H9 (cell line): ENCODE data around the gene NUDT22. TPM values are rescaled to one million over a fixed set of nuclear protein-coding genes. Genes with fewer than 3 reads are reported as not detected.

Experiments
- DNase-seq: peaks from one replicate; pipeline ENCODE4 v3.0.0-alpha.2; 2017
- H2AFZ ChIP-seq: one replicate; pipeline ENCODE4 v1.6.1; 2013; ENCODE audit warnings: mild to moderate bottlenecking, low read length, control low read depth, moderate library complexity
- H2AK5ac ChIP-seq: 2 replicates; pipeline ENCODE4 v1.6.1; 2013; ENCODE audit warnings: low read length, control low read depth, mixed read lengths; ENCODE audit not compliant: insufficient read length
- H2BK120ac ChIP-seq: one replicate; pipeline ENCODE4 v1.6.1; 2013; ENCODE audit warnings: low read depth, mild to moderate bottlenecking, low read length, control low read depth, inconsistent platforms; ENCODE audit not compliant: poor library complexity, severe bottlenecking
- H2BK12ac ChIP-seq: 2 replicates; pipeline ENCODE4 v1.6.1; 2013; ENCODE audit warnings: low read length, control low read depth, mixed read lengths, low read depth; ENCODE audit not compliant: insufficient read length
- H2BK15ac ChIP-seq: 2 replicates; pipeline ENCODE4 v1.6.1; 2013; ENCODE audit warnings: low read depth, low read length, control low read depth
- H2BK20ac ChIP-seq: one replicate; pipeline ENCODE4 v1.6.1; 2013; ENCODE audit warnings: low read depth, mild to moderate bottlenecking, low read length, control low read depth, inconsistent platforms; ENCODE audit not compliant: poor library complexity, severe bottlenecking
- H2BK5ac ChIP-seq: 2 replicates; pipeline ENCODE4 v1.6.1; 2013; ENCODE audit warnings: low read length, control low read depth, mixed read lengths; ENCODE audit not compliant: insufficient read length
- H3K14ac ChIP-seq: 2 replicates; pipeline ENCODE4 v1.6.1; 2013; ENCODE audit warnings: low read length, control low read depth; ENCODE audit not compliant: insufficient read depth
- H3K18ac ChIP-seq: 2 replicates; pipeline ENCODE4 v1.6.1; 2013; ENCODE audit warnings: low read depth, mild to moderate bottlenecking, mixed read lengths, low read length, control low read depth; ENCODE audit not compliant: insufficient read length
- H3K23ac ChIP-seq: 2 replicates; pipeline ENCODE4 v1.6.1; 2013; ENCODE audit warnings: low read length, control low read depth, mixed read lengths, low read depth; ENCODE audit not compliant: insufficient read length
- H3K23me2 ChIP-seq: 2 replicates; pipeline ENCODE4 v1.6.1; 2013; ENCODE audit warnings: low read depth, mild to moderate bottlenecking, mixed read lengths, low read length, control low read depth; ENCODE audit not compliant: insufficient read length, poor library complexity, severe bottlenecking
- H3K27ac ChIP-seq: 2 replicates; pipeline ENCODE4 v1.5.1; 2013; ENCODE audit warnings: low read length, control low read depth, mixed read lengths, low read depth; ENCODE audit not compliant: insufficient read length
- H3K27me3 ChIP-seq: 2 replicates; pipeline ENCODE4 v1.6.1; 2013; ENCODE audit warnings: low read length, control low read depth, inconsistent platforms; ENCODE audit not compliant: insufficient read depth
- H3K4ac ChIP-seq: 2 replicates; pipeline ENCODE4 v1.6.1; 2013; ENCODE audit warnings: low read depth, mild to moderate bottlenecking, control low read depth, inconsistent platforms, low read length, moderate library complexity
- H3K4me1 ChIP-seq: 2 replicates; pipeline ENCODE4 v1.6.1; 2013; ENCODE audit warnings: low read length, control low read depth, inconsistent platforms; ENCODE audit not compliant: insufficient read depth
- H3K4me2 ChIP-seq: 2 replicates; pipeline ENCODE4 v1.6.1; 2013; ENCODE audit warnings: low read length, control low read depth, mixed read lengths; ENCODE audit not compliant: insufficient read length, insufficient read depth
- H3K56ac ChIP-seq: 2 replicates; pipeline ENCODE4 v1.6.1; 2013; ENCODE audit warnings: low read depth, mild to moderate bottlenecking, mixed read lengths, low read length, control low read depth; ENCODE audit not compliant: insufficient read length
- H3K79me1 ChIP-seq: 2 replicates; pipeline ENCODE4 v1.6.1; 2013; ENCODE audit warnings: low read depth, mild to moderate bottlenecking, moderate library complexity, low read length, control low read depth, inconsistent platforms; ENCODE audit not compliant: insufficient read depth, poor library complexity, severe bottlenecking
- H3K79me2 ChIP-seq: 2 replicates; pipeline ENCODE4 v1.6.1; 2013; ENCODE audit warnings: low read length, control low read depth, inconsistent platforms; ENCODE audit not compliant: insufficient read depth
- H3K9ac ChIP-seq: 2 replicates; pipeline ENCODE4 v1.6.1; 2013; ENCODE audit warnings: low read length, control low read depth, mixed read lengths; ENCODE audit not compliant: insufficient read length; ENCODE audit errors: extremely low read depth
- H3K9me3 ChIP-seq: one replicate; pipeline ENCODE4 v1.6.1; 2013; ENCODE audit warnings: low read depth, low read length, inconsistent platforms; ENCODE audit not compliant: control insufficient read depth
- H3T11ph ChIP-seq: one replicate; pipeline ENCODE4 v1.6.1; 2013; ENCODE audit warnings: mild to moderate bottlenecking, low read length, control low read depth, inconsistent platforms
- H4K20me1 ChIP-seq: one replicate; pipeline ENCODE4 v1.6.1; 2013; ENCODE audit not compliant: control insufficient read depth, insufficient read length, insufficient read depth
- H4K5ac ChIP-seq: 2 replicates; pipeline ENCODE4 v1.6.1; 2013; ENCODE audit warnings: low read depth, mild to moderate bottlenecking, mixed read lengths, low read length, control low read depth; ENCODE audit not compliant: insufficient read length
- H4K8ac ChIP-seq: replicated peaks from 2 replicates; pipeline ENCODE4 v1.6.1; 2013; ENCODE audit warnings: low read length, control low read depth, mixed read lengths, low read depth; ENCODE audit not compliant: insufficient read length
- H4K91ac ChIP-seq: 2 replicates; pipeline ENCODE4 v1.6.1; 2013; ENCODE audit warnings: low read depth, mild to moderate bottlenecking, moderate library complexity, mixed read lengths, low read length, control low read depth; ENCODE audit not compliant: insufficient read length
- H3K27ac Mint-ChIP-seq, 3 experiments: 2 replicates in 2 of 3; 3 replicates in 1 of 3; pipeline ENCODE4 v1.8.0; 2020 to 2021; ENCODE audit warnings: mixed read lengths in 3 of 3, mild to moderate bottlenecking in 1 of 3, moderate library complexity in 1 of 3
- H3K27me3 Mint-ChIP-seq: 2 replicates; pipeline ENCODE4 v1.8.0; 2021; ENCODE audit warnings: low read depth, mild to moderate bottlenecking, moderate library complexity, mixed read lengths
- H3K36me3 Mint-ChIP-seq, 3 experiments: 2 replicates in 2 of 3; 3 replicates in 1 of 3; pipeline ENCODE4 v1.8.0; 2020 to 2021; ENCODE audit warnings: low read depth in 3 of 3, mixed read lengths in 3 of 3; ENCODE audit not compliant: insufficient read depth in 1 of 3
- H3K4me1 Mint-ChIP-seq, 2 experiments: 2 replicates each; pipeline ENCODE4 v1.8.0; 2020; ENCODE audit warnings: mixed read lengths in 2 of 2
- H3K4me3 Mint-ChIP-seq, 2 experiments: 2 replicates in 1 of 2; 3 replicates in 1 of 2; pipeline ENCODE4 v1.8.0; 2020 to 2021; ENCODE audit warnings: mild to moderate bottlenecking in 2 of 2, mixed read lengths in 2 of 2, moderate library complexity in 1 of 2
- H3K9me3 Mint-ChIP-seq, 2 experiments: 2 replicates in 1 of 2; 3 replicates in 1 of 2; pipeline ENCODE4 v1.8.0; 2020; ENCODE audit warnings: mild to moderate bottlenecking in 2 of 2, mixed read lengths in 2 of 2, moderate library complexity in 1 of 2
- WGBS: extraction: QIAGEN DNeasy Blood & Tissue Kit; methylation state at CpG from one replicate; pipeline ENCODE4 v1.1.7; 2013; ENCODE audit warnings: missing lambda C conversion rate, low lambda C conversion rate, mixed read lengths; ENCODE audit not compliant: insufficient read length; ENCODE audit errors: extremely low coverage; 5-methylcytosine and 5-hydroxymethylcytosine counted together
- total RNA-seq: library from RNA; stranded (reverse); gene quantifications from 2 replicates; pipeline ENCODE4 v1.2.1, GENCODE V29; 2021
- TF ChIP-seq, protein P1 (sequence below): fragments of 200-600 bp; sonication (generic); conservative IDR thresholded peaks from 3 replicates; pipeline ENCODE4 v1.8.0; 2021; ENCODE audit warnings: antibody characterized with exemption, mild to moderate bottlenecking

NUDT22 gene
- total RNA-seq, 1 experiment from 2014 or later = 39.6 TPM

DNA sequence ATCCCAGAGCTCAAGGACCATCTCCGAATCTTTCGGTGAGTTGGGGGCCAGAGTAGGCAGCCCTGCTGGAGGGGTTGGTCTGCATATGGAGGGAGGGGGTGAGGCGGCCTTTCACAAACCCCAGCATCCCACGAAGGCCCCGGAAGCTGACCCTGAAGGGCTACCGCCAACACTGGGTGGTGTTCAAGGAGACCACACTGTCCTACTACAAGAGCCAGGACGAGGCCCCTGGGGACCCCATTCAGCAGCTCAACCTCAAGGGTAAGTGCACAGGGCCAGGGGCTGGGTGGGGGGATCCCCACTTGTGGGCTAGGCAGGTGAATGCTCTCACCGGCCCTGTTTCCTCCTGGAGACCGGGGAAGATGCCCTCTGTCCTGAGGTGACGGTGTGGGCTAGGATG is 6.3 kb upstream of the NUDT22 start:
- H3K23ac ChIP-seq = no peak overlapping the region
- TF ChIP-seq, protein P1, sequence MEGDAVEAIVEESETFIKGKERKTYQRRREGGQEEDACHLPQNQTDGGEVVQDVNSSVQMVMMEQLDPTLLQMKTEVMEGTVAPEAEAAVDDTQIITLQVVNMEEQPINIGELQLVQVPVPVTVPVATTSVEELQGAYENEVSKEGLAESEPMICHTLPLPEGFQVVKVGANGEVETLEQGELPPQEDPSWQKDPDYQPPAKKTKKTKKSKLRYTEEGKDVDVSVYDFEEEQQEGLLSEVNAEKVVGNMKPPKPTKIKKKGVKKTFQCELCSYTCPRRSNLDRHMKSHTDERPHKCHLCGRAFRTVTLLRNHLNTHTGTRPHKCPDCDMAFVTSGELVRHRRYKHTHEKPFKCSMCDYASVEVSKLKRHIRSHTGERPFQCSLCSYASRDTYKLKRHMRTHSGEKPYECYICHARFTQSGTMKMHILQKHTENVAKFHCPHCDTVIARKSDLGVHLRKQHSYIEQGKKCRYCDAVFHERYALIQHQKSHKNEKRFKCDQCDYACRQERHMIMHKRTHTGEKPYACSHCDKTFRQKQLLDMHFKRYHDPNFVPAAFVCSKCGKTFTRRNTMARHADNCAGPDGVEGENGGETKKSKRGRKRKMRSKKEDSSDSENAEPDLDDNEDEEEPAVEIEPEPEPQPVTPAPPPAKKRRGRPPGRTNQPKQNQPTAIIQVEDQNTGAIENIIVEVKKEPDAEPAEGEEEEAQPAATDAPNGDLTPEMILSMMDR = no peak
- no peak overlapping the region for H3K18ac ChIP-seq
- no peak overlapping the region for H4K8ac ChIP-seq
- H4K20me1 ChIP-seq = no peaks in the 10 kb centered on the region
- Mint-ChIP-seq H3K9me3 (no peaks in the 10 kb centered on the region), H3K4me3 (no peak overlapping the region), H3K4me1 (peaks cover 3 to 4% of the 10 kb centered on the region in 2 experiments; a peak in 3 of 4 replicates), H3K27me3 (no peaks in the 10 kb centered on the region; the same call in 1 of the 2 replicates), H3K36me3 (peaks cover 3 to 44% (median 22%) of the 10 kb centered on the region in 3 experiments), H3K27ac (no peak overlapping the region)
- H3K23me2 ChIP-seq = no peaks in the 10 kb centered on the region
- H2BK20ac ChIP-seq = no peak overlapping the region
- no peak overlapping the region for H3K14ac ChIP-seq
- no peaks in the 10 kb centered on the region for H3K9me3 ChIP-seq
- no peak overlapping the region for H2BK120ac ChIP-seq
- H3K27me3 ChIP-seq = no peaks in the 10 kb centered on the region
- no peaks in the 10 kb centered on the region for H3K79me1 ChIP-seq
- H3K4me2 ChIP-seq = no peak overlapping the region
- H3K9ac ChIP-seq = no peak overlapping the region
- H2AFZ ChIP-seq = no peak overlapping the region
- H4K5ac ChIP-seq = no peak overlapping the region
- H3K56ac ChIP-seq = no peak overlapping the region
- no peak overlapping the region for H2BK5ac ChIP-seq
- DNase-seq = no peak
- H3K27ac ChIP-seq = no peak overlapping the region
- H3K4ac ChIP-seq = no peak overlapping the region
- H3K4me1 ChIP-seq = no peaks in the 10 kb centered on the region
- no peak overlapping the region for H2BK15ac ChIP-seq
- no peak overlapping the region for H4K91ac ChIP-seq
- H2AK5ac ChIP-seq = no peak overlapping the region
- no CpG with 5 or more reads among the region's 10 CpGs for WGBS
- H3K79me2 ChIP-seq = no peaks in the 10 kb centered on the region
- no peak overlapping the region for H3T11ph ChIP-seq
- no peak overlapping the region for H2BK12ac ChIP-seq
